Mesodermal cell (in vitro differentiated cells): ENCODE results near the gene KCNQ5.
A peak's percentile ranks its signal among the peaks of the same experiment; 100 is the strongest.

ENCODE experiments used
- H3K27ac ChIP-seq: 2 replicates; pipeline ENCODE4 v1.7.0; 2013; ENCODE audit warnings: mild to moderate bottlenecking, low read depth, low read length, moderate library complexity; ENCODE audit not compliant: severe bottlenecking
- H3K36me3 ChIP-seq: 2 replicates; pipeline ENCODE4 v1.7.1; 2013; ENCODE audit warnings: mild to moderate bottlenecking, low read length, moderate library complexity; ENCODE audit not compliant: control insufficient read depth, insufficient read depth
- H3K4me1 ChIP-seq: one replicate; pipeline ENCODE4 v1.7.1; 2013; ENCODE audit warnings: mild to moderate bottlenecking, low read length; ENCODE audit not compliant: insufficient read depth, control insufficient read depth, poor library complexity, severe bottlenecking
- H3K4me3 ChIP-seq: 2 replicates; pipeline ENCODE4 v1.7.0; 2013; ENCODE audit warnings: low read length, control low read depth, mild to moderate bottlenecking; ENCODE audit not compliant: insufficient read depth, poor library complexity, severe bottlenecking; ENCODE audit errors: extremely low read depth
- H3K9me3 ChIP-seq: 2 replicates; pipeline ENCODE4 v1.7.1; 2013; ENCODE audit warnings: mild to moderate bottlenecking, low read length, moderate library complexity; ENCODE audit not compliant: control insufficient read depth
- whole genome bisulfite sequencing, 2 experiments: methylation state at CpG; one replicate each; pipeline ENCODE4 v1.1.5; 2013; ENCODE audit warnings: missing lambda C conversion rate in 2 of 2; ENCODE audit not compliant: insufficient coverage in 2 of 2; 5-methylcytosine and 5-hydroxymethylcytosine counted together

The KCNQ5 gene

DNA sequence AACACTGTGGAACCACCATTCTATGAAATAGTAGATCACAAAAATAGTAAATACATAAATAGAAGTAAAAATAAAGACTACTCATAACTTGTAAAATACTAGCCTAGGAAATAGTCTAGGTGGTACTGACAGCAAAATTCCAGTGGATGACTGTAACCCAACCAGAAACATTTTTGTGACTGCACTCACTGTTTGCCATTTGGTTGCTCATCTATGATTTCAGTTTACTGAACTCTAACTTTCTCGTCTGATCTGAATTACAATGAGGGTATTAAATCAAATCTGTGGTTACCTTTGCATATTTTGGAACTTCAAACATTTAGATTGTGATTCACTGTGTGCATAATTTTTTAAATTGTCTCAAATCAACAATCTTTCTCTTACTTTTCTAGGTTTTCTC lies 452.3 kb downstream of the KCNQ5 start:
- Histone ChIP-seq H3K9me3 (no peaks in the 10 kb centered on the region), H3K4me3 (no peak overlapping the region), H3K27ac (no peak overlapping the region), H3K36me3 (no peaks in the 10 kb centered on the region), H3K4me1 (peaks cover 7% of the 10 kb centered on the region)
- WGBS, 2 experiments = no CpG with 5 or more reads among the region's 1 CpG

- Histone ChIP-seq H3K9me3 (no peaks in the 10 kb centered on the region), H3K36me3 (no peaks in the 10 kb centered on the region), H3K27ac (no peak overlapping the region), H3K4me3 (no peak overlapping the region), H3K4me1 (peaks cover 20% of the 10 kb centered on the region)
Measured at GRCh38 chr6:73076211-73076954, 454.5 kb downstream of the KCNQ5 start.

DNA sequence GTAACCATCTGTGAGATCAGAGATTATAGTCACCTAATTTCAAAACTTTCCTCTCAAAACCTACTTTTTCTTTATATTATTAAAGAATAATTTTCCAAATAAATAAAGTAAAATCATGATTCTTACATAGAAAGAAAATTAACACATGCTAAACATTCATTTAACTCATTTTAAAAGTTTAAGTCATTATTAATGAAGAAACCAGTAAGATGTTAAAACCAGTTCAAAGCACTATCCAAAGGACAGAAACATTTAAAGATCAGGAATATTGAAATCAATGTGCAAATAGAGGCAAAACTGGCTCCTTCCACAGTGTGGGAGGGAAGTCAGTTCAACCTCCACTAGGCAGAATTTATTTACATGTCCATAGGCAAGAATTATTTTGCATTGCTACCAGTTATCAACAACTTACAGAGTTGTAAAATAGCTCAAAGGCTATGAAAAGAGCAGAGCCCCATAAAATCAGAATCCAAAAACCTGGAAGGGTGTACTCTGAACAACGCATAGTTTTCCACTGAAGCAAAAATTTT lies 456.5 kb downstream of the KCNQ5 start:
- no peak overlapping the region for H3K27ac ChIP-seq
- WGBS, 2 experiments = no CpG with 5 or more reads among the region's 1 CpG

DNA sequence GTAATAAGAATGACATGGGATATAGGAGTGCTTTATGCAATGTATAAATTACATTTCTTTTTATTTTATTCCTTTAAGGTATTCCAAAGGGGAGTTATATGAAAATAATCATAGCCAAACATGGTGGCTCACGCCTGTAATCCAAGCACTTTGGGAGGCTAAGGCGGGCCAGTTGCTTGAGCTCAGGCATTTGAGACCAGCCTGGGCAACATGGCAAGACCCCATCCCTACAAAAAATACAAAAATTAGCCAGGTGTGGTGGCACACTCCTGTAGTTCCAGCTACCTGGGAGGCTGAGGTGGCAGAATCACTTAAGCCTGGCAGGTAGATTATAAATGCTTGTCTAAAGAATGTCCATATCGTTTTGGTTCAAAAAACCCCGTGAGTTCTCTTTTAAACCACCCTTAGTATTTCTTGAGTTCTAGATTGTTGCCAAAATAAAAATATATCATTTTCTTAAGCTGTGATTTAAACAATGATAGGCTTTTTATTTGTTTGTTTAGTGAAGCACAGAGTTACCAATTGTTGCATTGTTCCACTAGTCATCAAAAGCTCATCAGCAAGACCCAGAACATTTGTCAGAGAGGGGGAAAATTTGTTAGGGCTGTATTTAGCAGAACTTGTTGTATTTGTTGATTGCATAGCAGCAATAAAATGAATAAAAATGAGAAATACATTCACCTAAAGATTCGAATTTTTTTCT lies 457.2 kb downstream of the KCNQ5 start:
- 100% methylated on average over 2 of the region's 5 CpGs; no CpG with 5 or more reads in 1 of the 2 experiments for whole genome bisulfite sequencing, 2 experiments
- H3K4me3 ChIP-seq = no peak overlapping the region
- H3K36me3 ChIP-seq = no peaks in the 10 kb centered on the region
- peaks cover 22% of the 10 kb centered on the region for H3K4me1 ChIP-seq
- H3K9me3 ChIP-seq = no peaks in the 10 kb centered on the region
- peak overlapping the region; percentile 54 for H3K27ac ChIP-seq

More for the DNA sequence above, 456.5 kb downstream of the KCNQ5 start:
- no peaks in the 10 kb centered on the region for H3K36me3 ChIP-seq
- H3K4me3 ChIP-seq = no peak overlapping the region
- no peaks in the 10 kb centered on the region for H3K9me3 ChIP-seq
- peaks cover 22% of the 10 kb centered on the region for H3K4me1 ChIP-seq

DNA sequence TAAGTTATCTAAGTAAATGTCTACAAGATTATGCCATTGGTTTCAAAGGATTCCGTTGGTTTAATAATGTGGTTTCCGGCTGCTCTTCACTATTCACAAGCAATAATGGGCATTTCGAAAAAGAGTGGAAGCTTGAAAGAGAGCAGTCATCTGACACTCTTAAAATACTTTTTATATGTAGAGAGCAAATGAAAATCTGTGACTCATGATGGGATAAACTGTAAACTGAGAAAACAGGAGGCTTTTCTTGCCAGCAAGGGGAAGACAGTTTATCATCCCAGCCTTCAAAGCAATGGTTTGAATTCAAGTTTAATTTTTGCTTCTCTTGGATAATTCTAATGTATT lies 457.7 kb downstream of the KCNQ5 start:
- Histone ChIP-seq H3K36me3 (no peaks in the 10 kb centered on the region), H3K27ac (peak overlapping the region; percentile 54), H3K9me3 (no peaks in the 10 kb centered on the region), H3K4me3 (no peak overlapping the region), H3K4me1 (peaks cover 22% of the 10 kb centered on the region)
- WGBS, 2 experiments = no CpG with 5 or more reads among the region's 3 CpGs

- peaks cover 22% of the 10 kb centered on the region for H3K4me1 ChIP-seq
- peak overlapping the region; percentile 54 for H3K27ac ChIP-seq
- WGBS, 2 experiments = 83% methylated on average over 1 of the region's 3 CpGs; no CpG with 5 or more reads in 1 of the 2 experiments
Measured at GRCh38 chr6:73079978-73080377, 458.1 kb downstream of the KCNQ5 start.

DNA sequence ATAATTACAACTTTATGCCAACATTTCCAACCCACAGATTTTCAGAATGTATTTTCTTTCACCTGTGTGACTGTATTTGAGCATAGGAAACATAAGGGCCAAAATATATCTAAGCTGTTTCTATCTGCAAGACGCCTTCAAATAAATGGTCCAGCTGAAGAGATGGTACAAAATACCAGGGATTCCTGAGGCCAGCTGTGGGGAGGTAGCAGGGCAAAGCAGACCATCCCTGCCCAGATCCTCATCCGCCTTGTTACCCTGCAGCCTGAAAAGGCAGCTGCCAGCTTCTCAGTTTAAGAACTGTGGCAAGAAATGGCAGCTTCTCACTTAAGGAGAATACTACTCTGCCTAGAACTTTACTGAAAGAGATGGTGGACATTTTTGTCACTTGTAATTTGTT lies 460.1 kb downstream of the KCNQ5 start:
- H3K9me3 ChIP-seq = no peaks in the 10 kb centered on the region
- no peak overlapping the region for H3K4me3 ChIP-seq
- H3K27ac ChIP-seq = no peak overlapping the region
- H3K4me1 ChIP-seq = peaks cover 26% of the 10 kb centered on the region
- H3K36me3 ChIP-seq = no peaks in the 10 kb centered on the region
- WGBS, 2 experiments = 89 to 94% methylated on average over 2 of the region's 2 CpGs

More at GRCh38 chr6:73079978-73080377, 458.1 kb downstream of the KCNQ5 start:
- H3K9me3 ChIP-seq = no peaks in the 10 kb centered on the region
- no peaks in the 10 kb centered on the region for H3K36me3 ChIP-seq
- no peak overlapping the region for H3K4me3 ChIP-seq

- Histone ChIP-seq H3K4me3 (no peak overlapping the region), H3K27ac (no peak overlapping the region), H3K9me3 (no peaks in the 10 kb centered on the region), H3K36me3 (no peaks in the 10 kb centered on the region), H3K4me1 (peaks cover 26% of the 10 kb centered on the region)
- 90 to 100% methylated on average over 1 of the region's 3 CpGs for WGBS, 2 experiments
Measured at GRCh38 chr6:73083886-73084285, 462.0 kb downstream of the KCNQ5 start.

DNA sequence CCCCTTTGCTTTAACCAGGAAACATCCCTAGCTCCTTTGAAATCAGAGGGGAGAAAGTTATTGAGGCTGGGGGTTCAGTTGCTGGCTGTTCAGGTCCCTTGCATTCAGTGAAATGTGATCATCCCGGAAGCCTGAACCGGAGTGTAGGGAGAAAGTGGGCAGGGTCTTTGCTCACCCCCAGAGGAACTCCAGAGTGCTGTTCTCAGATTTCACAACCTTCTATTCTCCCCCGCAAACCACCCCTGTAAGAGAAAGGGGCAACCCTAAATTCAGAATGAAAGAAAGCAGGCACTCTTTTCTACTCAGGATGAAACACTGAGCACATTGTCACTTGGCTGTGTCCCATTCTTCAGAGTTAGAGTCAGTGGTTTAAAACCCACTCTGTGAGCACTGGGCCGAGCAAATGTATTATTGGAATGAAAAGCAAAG lies 463.6 kb downstream of the KCNQ5 start:
- H3K27ac ChIP-seq = peak overlapping the region; percentile 60

GRCh38 chr6:73086726-73087125 lies 464.9 kb downstream of the KCNQ5 start:
- Histone ChIP-seq H3K4me3 (no peak overlapping the region), H3K36me3 (no peaks in the 10 kb centered on the region), H3K27ac (no peak overlapping the region), H3K4me1 (peaks cover 12% of the 10 kb centered on the region), H3K9me3 (no peaks in the 10 kb centered on the region)
- WGBS, 2 experiments = 100% methylated on average over 1 of the region's 2 CpGs; no CpG with 5 or more reads in 1 of the 2 experiments

More for the DNA sequence above, 463.6 kb downstream of the KCNQ5 start:
- Histone ChIP-seq H3K4me3 (no peak overlapping the region), H3K9me3 (no peaks in the 10 kb centered on the region), H3K36me3 (no peaks in the 10 kb centered on the region), H3K4me1 (peaks cover 17% of the 10 kb centered on the region)
- no CpG with 5 or more reads among the region's 4 CpGs for WGBS, 2 experiments
